ENCODE measurements around the gene HOMER3.
"Not testable (repeated sequence)": the region's sequence is repeated elsewhere in the genome, so short reads cannot be mapped to it uniquely, and the experiment has no call there.

Gene HOMER3

GRCh38 chr19:18922228-18922985 lies 18.6 kb downstream of the HOMER3 start:
- no peak for DNase-seq (ENCODE audit: low read depth)

- no peak for DNase-seq (ENCODE audit: low read depth)
These were observed 19.4 kb downstream of the HOMER3 start for GRCh38 chr19:18921593-18921992.

GRCh38 chr19:18920400-18920799 lies 20.6 kb downstream of the HOMER3 start:
- DNase-seq (ENCODE audit: low read depth): no peak

GRCh38 chr19:18919900-18920214 lies 21.2 kb downstream of the HOMER3 start:
- DNase-seq (ENCODE audit: low read depth): no peak

GRCh38 chr19:18919086-18919899 lies 21.7 kb downstream of the HOMER3 start, which contains the start of the genes COPE and DDX49:
COPE (minus strand) TSS chr19:18919387; CDS start chr19:18919348, 39 bp downstream.
DDX49 (plus strand) TSS chr19:18919715; CDS start chr19:18919742, 27 bp downstream.
- DNase-seq (ENCODE audit: low read depth): peak; percentile 100

GRCh38 chr19:18917593-18917992 lies 23.4 kb downstream of the HOMER3 start:
- not testable (repeated sequence) for DNase-seq (ENCODE audit: low read depth)

GRCh38 chr19:18915639-18916038 lies 25.4 kb downstream of the HOMER3 start:
- DNase-seq (ENCODE audit: low read depth): peak; percentile 48

- DNase-seq (ENCODE audit: low read depth): no peak
These were observed 27.6 kb downstream of the HOMER3 start for GRCh38 chr19:18913466-18913865.

- no peak for DNase-seq (ENCODE audit: low read depth)
These were observed 28.1 kb downstream of the HOMER3 start for GRCh38 chr19:18912933-18913332.

- DNase-seq (ENCODE audit: low read depth): no peak
These were observed 30.1 kb downstream of the HOMER3 start for GRCh38 chr19:18910801-18911436.

- DNase-seq (ENCODE audit: low read depth): no peak
These were observed 31.0 kb downstream of the HOMER3 start for GRCh38 chr19:18910010-18910409.

GRCh38 chr19:18908917-18909619 lies 31.9 kb downstream of the HOMER3 start:
- no peak for DNase-seq (ENCODE audit: low read depth)

GRCh38 chr19:18906605-18907519 lies 34.2 kb downstream of the HOMER3 start:
- no peak for DNase-seq (ENCODE audit: low read depth)

- no peak for DNase-seq (ENCODE audit: low read depth)
These were observed 35.3 kb downstream of the HOMER3 start for GRCh38 chr19:18905513-18906236.

- DNase-seq (ENCODE audit: low read depth): no peak
These were observed 36.0 kb downstream of the HOMER3 start for GRCh38 chr19:18905058-18905456.

GRCh38 chr19:18904334-18905057 lies 36.5 kb downstream of the HOMER3 start:
- no peak for DNase-seq (ENCODE audit: low read depth)

GRCh38 chr19:18903156-18904037 lies 37.6 kb downstream of the HOMER3 start:
- DNase-seq (ENCODE audit: low read depth): no peak

- not testable (repeated sequence) for DNase-seq (ENCODE audit: low read depth)
These were observed 38.5 kb downstream of the HOMER3 start for GRCh38 chr19:18902519-18902918.

- DNase-seq (ENCODE audit: low read depth): no peak
These were observed 39.5 kb downstream of the HOMER3 start for GRCh38 chr19:18901491-18901890.

Data from amniotic epithelial cell (primary cell).